Activated naive CD4-positive, alpha-beta T cell treated with anti-CD3 and anti-CD28 coated beads, Interleukin-2, amount 50 U/mL, for 24 hours (primary cell): Measurements from ENCODE around the gene CST9L.

Experiments used
- H3K27ac Mint-ChIP-seq: one replicate; pipeline ENCODE4 v1.8.0; 2021; ENCODE audit warnings: mild to moderate bottlenecking, mixed read lengths
- H3K27me3 Mint-ChIP-seq: one replicate; pipeline ENCODE4 v1.8.0; 2021; ENCODE audit warnings: mixed read lengths
- H3K36me3 Mint-ChIP-seq: one replicate; pipeline ENCODE4 v1.8.0; 2021; ENCODE audit warnings: mixed read lengths
- H3K4me1 Mint-ChIP-seq: one replicate; pipeline ENCODE4 v1.8.0; 2021; ENCODE audit warnings: mixed read lengths
- H3K4me3 Mint-ChIP-seq: one replicate; pipeline ENCODE4 v1.8.0; 2021; ENCODE audit warnings: mild to moderate bottlenecking, mixed read lengths
- H3K9me3 Mint-ChIP-seq: one replicate; pipeline ENCODE4 v1.8.0; 2021; ENCODE audit warnings: mixed read lengths

CST9L gene

GRCh38 chr20:23568971-23569330, 667 bp upstream of the CST9L start:
- Mint-ChIP-seq H3K4me1 (no peaks in the 10 kb centered on the region), H3K27ac (no peak overlapping the region), H3K36me3 (no peaks in the 10 kb centered on the region), H3K27me3 (peaks cover 8% of the 10 kb centered on the region), H3K4me3 (no peak overlapping the region), H3K9me3 (no peaks in the 10 kb centered on the region)

- Mint-ChIP-seq H3K4me1 (no peaks in the 10 kb centered on the region), H3K27ac (no peak overlapping the region), H3K36me3 (peaks cover 3% of the 10 kb centered on the region), H3K9me3 (peaks cover 12% of the 10 kb centered on the region), H3K27me3 (peaks cover 8% of the 10 kb centered on the region), H3K4me3 (no peak overlapping the region)
Observed at GRCh38 chr20:23566199-23566932, 1.9 kb downstream of the CST9L start.

- Mint-ChIP-seq H3K27me3 (peaks cover 8% of the 10 kb centered on the region), H3K4me3 (no peak overlapping the region), H3K27ac (no peak overlapping the region), H3K9me3 (peaks cover 12% of the 10 kb centered on the region), H3K36me3 (peaks cover 3% of the 10 kb centered on the region), H3K4me1 (no peaks in the 10 kb centered on the region)
Observed at GRCh38 chr20:23565503-23566045, 2.7 kb downstream of the CST9L start.

GRCh38 chr20:23564927-23565326, 3.4 kb downstream of the CST9L start:
- H3K4me3 Mint-ChIP-seq: no peak overlapping the region
- H3K9me3 Mint-ChIP-seq: peaks cover 16% of the 10 kb centered on the region
- H3K4me1 Mint-ChIP-seq: no peaks in the 10 kb centered on the region
- H3K36me3 Mint-ChIP-seq: peaks cover 3% of the 10 kb centered on the region
- no peak overlapping the region for H3K27ac Mint-ChIP-seq
- H3K27me3 Mint-ChIP-seq: peaks cover 11% of the 10 kb centered on the region

- H3K27me3 Mint-ChIP-seq: peaks cover 11% of the 10 kb centered on the region
- no peak overlapping the region for H3K27ac Mint-ChIP-seq
- no peaks in the 10 kb centered on the region for H3K4me1 Mint-ChIP-seq
- H3K36me3 Mint-ChIP-seq: peaks cover 3% of the 10 kb centered on the region
- peaks cover 30% of the 10 kb centered on the region for H3K9me3 Mint-ChIP-seq
- H3K4me3 Mint-ChIP-seq: no peak overlapping the region
Observed at GRCh38 chr20:23562721-23563342, 5.5 kb downstream of the CST9L start.

- Mint-ChIP-seq H3K4me1 (no peaks in the 10 kb centered on the region), H3K27ac (no peak overlapping the region), H3K9me3 (peaks cover 16% of the 10 kb centered on the region), H3K36me3 (no peaks in the 10 kb centered on the region), H3K27me3 (peaks cover 4% of the 10 kb centered on the region), H3K4me3 (no peak overlapping the region)
Observed at GRCh38 chr20:23554401-23554800, 13.9 kb downstream of the CST9L start.

GRCh38 chr20:23551786-23552185, 16.5 kb downstream of the CST9L start:
- no peak overlapping the region for H3K4me3 Mint-ChIP-seq
- no peaks in the 10 kb centered on the region for H3K9me3 Mint-ChIP-seq
- no peak overlapping the region for H3K27ac Mint-ChIP-seq
- H3K36me3 Mint-ChIP-seq: no peaks in the 10 kb centered on the region
- H3K4me1 Mint-ChIP-seq: no peaks in the 10 kb centered on the region
- peaks cover 2% of the 10 kb centered on the region for H3K27me3 Mint-ChIP-seq

GRCh38 chr20:23551383-23551782, 16.9 kb downstream of the CST9L start:
- H3K27ac Mint-ChIP-seq: no peak overlapping the region

GRCh38 chr20:23550227-23550626, 18.1 kb downstream of the CST9L start:
- Mint-ChIP-seq H3K27ac (no peak overlapping the region), H3K9me3 (no peaks in the 10 kb centered on the region), H3K36me3 (no peaks in the 10 kb centered on the region), H3K4me1 (no peaks in the 10 kb centered on the region), H3K4me3 (no peak overlapping the region), H3K27me3 (peaks cover 2% of the 10 kb centered on the region)

More at GRCh38 chr20:23551383-23551782, 16.9 kb downstream of the CST9L start:
- H3K4me1 Mint-ChIP-seq: no peaks in the 10 kb centered on the region
- H3K27me3 Mint-ChIP-seq: peaks cover 2% of the 10 kb centered on the region
- H3K36me3 Mint-ChIP-seq: no peaks in the 10 kb centered on the region
- no peak overlapping the region for H3K4me3 Mint-ChIP-seq
- no peaks in the 10 kb centered on the region for H3K9me3 Mint-ChIP-seq

- Mint-ChIP-seq H3K4me3 (no peak overlapping the region), H3K4me1 (no peaks in the 10 kb centered on the region), H3K36me3 (no peaks in the 10 kb centered on the region), H3K9me3 (no peaks in the 10 kb centered on the region), H3K27ac (no peak overlapping the region), H3K27me3 (peaks cover 2% of the 10 kb centered on the region)
Observed at GRCh38 chr20:23548408-23548807, 19.9 kb downstream of the CST9L start.

GRCh38 chr20:23547613-23548012, 20.7 kb downstream of the CST9L start:
- H3K27ac Mint-ChIP-seq: no peak overlapping the region
- no peaks in the 10 kb centered on the region for H3K36me3 Mint-ChIP-seq
- H3K4me1 Mint-ChIP-seq: no peaks in the 10 kb centered on the region
- H3K4me3 Mint-ChIP-seq: no peak overlapping the region
- H3K27me3 Mint-ChIP-seq: peaks cover 2% of the 10 kb centered on the region
- H3K9me3 Mint-ChIP-seq: no peaks in the 10 kb centered on the region

- H3K36me3 Mint-ChIP-seq: no peaks in the 10 kb centered on the region
- peaks cover 2% of the 10 kb centered on the region for H3K27me3 Mint-ChIP-seq
- no peaks in the 10 kb centered on the region for H3K4me1 Mint-ChIP-seq
- H3K9me3 Mint-ChIP-seq: no peaks in the 10 kb centered on the region
- no peak overlapping the region for H3K27ac Mint-ChIP-seq
- no peak overlapping the region for H3K4me3 Mint-ChIP-seq
Observed at GRCh38 chr20:23546435-23547144, 21.7 kb downstream of the CST9L start.

- peaks cover 8% of the 10 kb centered on the region for H3K27me3 Mint-ChIP-seq
Observed at GRCh38 chr20:23544133-23544532, 24.2 kb downstream of the CST9L start.

GRCh38 chr20:23542801-23543200, 25.5 kb downstream of the CST9L start:
- Mint-ChIP-seq H3K4me3 (no peak overlapping the region), H3K27me3 (peaks cover 9% of the 10 kb centered on the region), H3K4me1 (no peaks in the 10 kb centered on the region), H3K36me3 (no peaks in the 10 kb centered on the region), H3K27ac (no peak overlapping the region), H3K9me3 (no peaks in the 10 kb centered on the region)

More at GRCh38 chr20:23544133-23544532, 24.2 kb downstream of the CST9L start:
- Mint-ChIP-seq H3K27ac (no peak overlapping the region), H3K4me3 (no peak overlapping the region), H3K36me3 (no peaks in the 10 kb centered on the region), H3K9me3 (no peaks in the 10 kb centered on the region), H3K4me1 (no peaks in the 10 kb centered on the region)

GRCh38 chr20:23541776-23542175, 26.5 kb downstream of the CST9L start:
- Mint-ChIP-seq H3K4me3 (no peak overlapping the region), H3K36me3 (no peaks in the 10 kb centered on the region), H3K9me3 (no peaks in the 10 kb centered on the region)

GRCh38 chr20:23541330-23541729, 27.0 kb downstream of the CST9L start:
- Mint-ChIP-seq H3K9me3 (no peaks in the 10 kb centered on the region), H3K4me3 (no peak overlapping the region), H3K27ac (no peak overlapping the region), H3K36me3 (no peaks in the 10 kb centered on the region), H3K27me3 (peaks cover 9% of the 10 kb centered on the region), H3K4me1 (no peaks in the 10 kb centered on the region)

More at GRCh38 chr20:23541776-23542175, 26.5 kb downstream of the CST9L start:
- Mint-ChIP-seq H3K27me3 (peaks cover 9% of the 10 kb centered on the region), H3K27ac (no peak overlapping the region), H3K4me1 (no peaks in the 10 kb centered on the region)
